Stimulated activated CD8-positive, alpha-beta memory T cell treated with anti-CD3 and anti-CD28 coated beads, Interleukin-15, amount 100 ng/mL, for 1 hour (primary cell): ENCODE measurements around the gene CDKAL1.
"Not testable (repeated sequence)": the region's sequence is repeated elsewhere in the genome, so short reads cannot be mapped to it uniquely, and the experiment has no call there.

Experiments
- DNase-seq: peaks from one replicate; pipeline ENCODE4 v3.0.0-alpha.2; 2020; ENCODE audit warnings: low read depth

CDKAL1 gene

DNA sequence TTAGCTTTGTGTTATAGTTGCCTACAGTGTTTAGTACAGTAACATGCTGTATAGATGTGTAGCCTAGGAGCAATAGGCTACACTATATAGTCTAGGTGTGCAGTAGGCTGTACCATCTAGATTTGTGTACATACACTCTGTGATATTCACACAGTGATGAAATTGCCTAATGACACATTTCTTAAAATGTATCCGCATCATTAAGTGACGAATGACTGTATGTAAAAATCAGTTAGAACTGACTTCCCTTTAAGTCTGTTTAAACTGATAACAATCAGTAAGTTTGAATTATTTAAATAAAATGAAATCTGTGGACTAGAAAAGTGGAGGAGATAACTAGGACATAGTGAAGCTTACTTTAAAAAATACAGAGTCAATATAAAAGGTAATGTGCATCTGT is 176.1 kb downstream of the CDKAL1 start:
- DNase-seq = no peak

DNA sequence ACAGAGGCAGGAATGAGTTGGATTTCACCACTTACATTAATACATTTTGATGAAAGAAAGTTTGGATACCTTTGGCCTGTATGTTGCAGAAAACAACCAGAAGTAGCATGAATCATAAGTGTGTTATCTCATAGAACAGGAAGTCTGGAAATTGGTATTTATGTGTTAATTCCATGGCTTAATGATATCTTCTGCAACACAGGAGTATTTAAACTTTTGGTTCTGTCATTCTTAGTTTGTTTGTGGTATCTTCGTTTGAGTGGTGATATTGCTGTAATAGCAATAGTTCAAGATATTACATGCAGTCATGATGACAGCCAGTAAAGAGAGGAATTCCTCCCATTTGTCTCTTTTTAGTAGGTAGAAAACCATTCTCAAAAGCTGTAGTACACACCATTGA is 177.3 kb downstream of the CDKAL1 start:
- DNase-seq = no peak

DNA sequence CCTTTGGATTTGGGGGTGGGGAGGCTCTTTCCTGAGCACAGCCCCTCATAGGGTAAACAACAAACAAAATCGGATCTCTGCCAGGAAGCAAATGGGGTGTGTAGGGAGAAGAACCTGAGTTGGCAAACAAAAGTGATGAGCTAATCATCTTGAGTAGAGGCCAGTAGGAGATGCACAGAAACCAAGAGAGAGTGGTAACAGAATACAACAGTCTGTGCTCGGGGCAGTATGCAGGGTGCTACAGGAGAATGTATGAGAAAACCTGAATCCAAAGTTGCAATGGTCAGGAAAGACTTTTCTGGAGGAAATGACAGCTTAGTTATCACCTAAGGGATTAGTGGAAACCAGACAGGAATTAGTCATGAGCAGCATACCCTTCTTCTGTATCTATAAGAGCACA is 177.8 kb downstream of the CDKAL1 start:
- no peak for DNase-seq

DNA sequence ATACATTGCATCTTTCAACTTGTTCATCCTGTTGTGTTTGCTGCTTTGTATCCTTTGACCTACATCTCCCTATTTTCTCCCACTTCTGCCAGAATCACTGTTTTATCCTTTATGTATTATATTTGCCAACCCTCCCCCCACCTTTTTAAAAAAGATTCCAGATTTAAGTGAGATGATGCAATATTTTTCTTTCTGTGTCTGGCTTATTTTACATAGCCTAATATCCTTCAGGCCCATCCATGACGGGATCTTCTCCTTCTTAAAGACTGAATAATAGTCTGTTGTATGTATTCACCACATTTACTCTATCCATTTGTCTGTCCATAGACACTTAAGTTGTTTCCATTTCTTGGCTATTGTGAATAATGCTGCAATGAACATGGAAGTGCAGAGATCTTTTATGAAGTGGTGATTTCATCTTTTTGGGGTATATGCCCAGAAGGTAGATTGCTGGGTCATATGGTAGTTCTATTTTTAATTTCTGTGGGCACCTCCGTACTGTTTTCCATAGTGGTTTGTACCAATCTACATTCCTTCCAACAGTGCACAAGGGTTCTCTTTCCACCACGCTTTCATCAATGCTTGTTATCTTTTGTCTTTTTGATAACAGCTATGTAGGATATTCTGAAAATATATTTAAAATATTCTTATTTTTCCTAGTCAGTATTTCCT is 181.0 kb downstream of the CDKAL1 start:
- no peak for DNase-seq

DNA sequence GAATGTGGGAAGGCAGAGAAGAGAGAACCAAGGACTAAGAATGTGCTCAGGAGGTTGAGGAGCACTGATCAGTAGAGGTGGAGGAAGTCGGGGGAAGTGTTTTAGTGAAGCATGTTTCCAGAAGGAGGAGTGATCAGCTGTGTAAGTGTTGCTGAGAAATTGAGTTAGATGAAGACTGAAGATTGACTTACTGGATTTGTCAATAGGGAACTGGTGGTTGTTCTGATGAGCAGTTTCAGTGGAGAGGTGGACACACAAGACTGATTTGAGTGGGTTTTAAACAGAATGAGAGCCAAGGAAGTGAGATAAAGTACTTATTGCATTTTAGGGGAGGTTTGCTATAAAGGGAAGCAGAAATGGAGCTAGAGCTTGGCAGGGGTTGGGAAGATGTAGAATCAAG is 182.6 kb downstream of the CDKAL1 start:
- no peak for DNase-seq

DNA sequence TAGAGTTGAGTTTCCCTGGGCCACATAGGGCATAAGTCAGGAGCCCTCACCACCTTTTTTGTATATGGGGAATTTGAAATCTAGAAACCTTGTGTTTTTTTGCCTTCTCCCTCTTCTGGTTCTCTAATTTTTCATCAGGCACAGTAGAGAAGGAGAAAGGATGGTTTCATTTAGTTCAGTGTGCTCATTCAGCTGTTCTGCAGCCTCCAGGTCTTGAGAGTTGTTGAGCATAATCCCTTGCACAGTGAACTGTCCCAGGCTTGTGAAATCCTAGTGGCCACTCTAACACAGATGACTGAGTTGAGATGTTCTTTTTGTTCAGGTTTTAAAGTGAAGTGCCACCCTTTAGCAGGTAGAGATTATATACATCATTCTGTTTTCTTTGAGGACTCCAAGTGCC is 183.5 kb downstream of the CDKAL1 start:
- no peak for DNase-seq

DNA sequence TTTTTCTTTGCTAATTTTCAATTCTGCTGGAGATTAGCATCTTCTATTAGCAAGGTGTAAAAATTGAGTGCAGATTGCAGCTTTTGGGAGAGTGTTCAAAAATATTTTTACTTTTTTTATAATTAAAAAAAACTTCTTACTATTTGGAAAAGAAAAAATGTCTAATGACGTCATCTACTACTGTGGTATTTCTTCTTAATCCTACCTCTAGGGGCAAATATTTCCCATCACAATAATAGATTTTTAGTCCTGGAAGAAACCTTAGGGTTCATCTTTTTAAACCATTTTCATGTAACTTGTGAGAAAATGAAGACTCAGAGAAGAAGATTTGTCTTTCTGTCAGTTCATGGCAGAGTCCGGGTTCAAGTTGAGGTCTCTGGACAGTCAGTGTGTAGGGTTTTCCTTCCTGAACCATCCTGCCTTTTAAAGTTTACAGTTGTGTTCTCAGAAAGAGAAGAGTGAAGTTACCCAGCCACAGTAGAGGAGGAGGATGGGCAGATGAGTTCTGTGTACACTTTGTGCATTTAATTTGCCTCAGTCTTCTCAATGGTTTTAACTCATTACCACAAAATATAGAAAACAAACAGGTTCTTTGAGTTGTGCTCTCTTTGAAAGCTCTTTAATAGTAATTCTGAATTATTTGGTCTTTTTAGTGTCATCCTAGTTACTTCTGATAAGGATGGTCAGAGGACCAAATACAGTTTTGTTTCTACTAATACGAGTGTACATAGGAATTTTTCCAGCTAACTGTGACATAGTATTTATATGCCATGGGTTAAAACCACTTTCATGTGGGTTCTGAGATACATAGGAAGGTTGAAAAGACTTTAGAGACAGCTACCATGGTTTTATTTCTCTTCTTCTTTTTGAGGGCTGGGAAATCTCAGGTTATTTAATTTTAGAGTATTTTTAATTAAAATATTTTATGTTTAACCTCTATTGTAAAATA is 184.7 kb downstream of the CDKAL1 start:
- no peak for DNase-seq

DNA sequence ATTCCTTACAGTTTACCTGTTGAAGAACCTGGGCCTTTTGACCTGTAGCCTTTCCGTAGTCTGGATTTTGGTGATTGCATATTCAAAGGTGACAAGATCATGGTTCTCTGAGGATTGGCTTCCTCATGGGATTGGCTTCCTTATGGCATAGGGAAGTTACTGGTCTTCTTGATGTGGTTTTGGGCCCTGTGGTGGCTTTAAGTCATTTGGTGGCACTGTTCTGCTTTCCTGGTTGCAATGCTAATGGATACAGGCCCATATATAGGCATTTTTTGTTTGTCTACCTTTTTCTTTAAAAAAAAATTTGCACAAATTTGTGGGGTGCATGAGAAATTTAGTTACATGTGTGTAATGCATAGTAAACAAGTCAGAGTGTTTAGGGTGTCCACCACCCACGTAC is 185.7 kb downstream of the CDKAL1 start:
- no peak for DNase-seq

DNA sequence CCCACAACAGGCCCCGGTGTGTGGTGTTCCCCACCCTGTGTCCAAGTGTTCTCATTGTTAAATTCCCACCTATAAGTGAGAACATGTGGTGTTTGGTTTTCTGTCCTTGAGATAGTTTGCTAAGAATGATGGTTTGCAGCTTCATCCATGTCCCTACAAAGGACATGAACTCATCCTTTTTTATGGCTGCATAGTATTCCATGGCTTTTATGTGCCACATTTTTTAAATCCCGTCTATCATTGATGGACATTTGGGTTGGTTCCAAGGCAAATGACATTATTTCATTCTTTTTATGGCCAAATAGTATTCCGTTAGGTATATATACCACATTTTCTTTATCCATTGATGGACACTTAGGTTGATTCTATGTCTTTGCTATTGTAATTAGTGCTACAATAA is 186.9 kb downstream of the CDKAL1 start:
- DNase-seq = not testable (repeated sequence)

DNA sequence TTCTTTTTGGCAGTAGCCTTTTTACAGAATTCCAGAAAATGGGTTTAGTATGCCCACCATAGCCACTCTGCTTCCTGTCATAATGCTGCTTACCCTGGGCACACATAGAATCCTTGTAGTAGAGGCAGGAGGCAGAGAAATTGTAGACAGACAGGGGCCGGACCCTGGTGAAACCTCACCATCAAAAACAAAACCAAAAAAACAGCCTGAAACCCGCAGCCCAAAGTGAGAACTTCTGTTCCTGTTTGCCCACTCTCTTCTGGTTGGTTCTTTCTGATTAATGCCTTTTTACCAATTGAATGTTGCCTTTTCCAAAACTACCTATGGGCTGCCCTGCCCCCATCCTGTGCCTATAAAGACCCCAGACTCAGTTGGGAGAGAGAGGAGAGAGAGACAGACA is 188.2 kb downstream of the CDKAL1 start:
- no peak for DNase-seq

DNA sequence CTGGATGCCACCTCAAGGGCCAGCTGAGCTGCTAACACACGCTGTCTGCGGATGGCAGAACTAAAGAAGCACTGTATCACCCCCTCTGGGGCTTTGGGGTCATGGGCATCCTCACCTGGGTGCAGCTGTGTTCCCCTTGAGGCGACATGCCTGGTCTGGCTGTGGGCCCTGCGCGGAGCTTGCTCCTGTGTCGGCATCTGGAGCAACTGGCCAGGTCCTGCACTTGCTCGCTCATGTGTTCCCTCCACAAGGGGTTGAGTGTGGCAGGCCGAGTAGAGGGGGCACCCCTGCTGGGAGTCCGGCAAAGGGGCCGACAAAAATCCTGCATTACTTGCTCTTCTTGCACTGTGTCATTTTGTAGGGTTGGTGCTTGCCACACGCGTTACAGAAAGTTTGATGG is 189.0 kb downstream of the CDKAL1 start:
- no peak for DNase-seq

DNA sequence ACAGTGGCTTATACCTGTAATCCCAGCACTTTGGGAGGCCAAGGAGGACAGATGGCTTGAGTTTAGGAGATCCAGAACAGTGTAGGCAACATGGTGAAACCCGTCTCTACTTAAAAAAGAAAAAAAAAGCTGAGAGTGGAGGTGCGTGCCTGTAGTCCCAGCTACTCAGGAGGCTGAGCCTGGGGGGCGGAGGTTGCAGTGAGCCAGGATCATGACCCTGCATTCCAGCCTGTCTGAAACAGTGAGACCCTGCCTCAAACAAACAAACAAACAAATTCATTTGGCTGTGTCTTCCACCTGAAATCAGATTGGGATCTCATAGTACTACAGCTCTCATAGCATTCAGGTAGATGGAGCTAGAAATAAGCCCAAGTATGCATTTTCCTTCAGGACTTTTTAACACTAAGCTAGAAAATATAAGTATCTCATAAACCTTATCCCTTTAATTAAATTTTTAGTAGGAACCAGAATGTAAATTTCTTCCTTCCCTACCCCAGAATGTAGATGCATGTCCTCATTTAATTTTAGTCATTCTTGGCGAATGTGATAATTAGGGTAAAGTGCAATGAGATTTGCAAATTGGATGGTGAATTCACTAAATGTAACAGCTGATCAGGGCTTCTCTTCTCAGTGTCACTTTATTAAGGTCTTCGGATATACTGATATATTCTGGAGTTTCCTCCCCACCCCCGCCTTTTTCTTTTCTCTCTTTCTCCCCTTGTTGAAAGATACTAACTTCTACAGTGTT is 190.4 kb downstream of the CDKAL1 start:
- no peak for DNase-seq

DNA sequence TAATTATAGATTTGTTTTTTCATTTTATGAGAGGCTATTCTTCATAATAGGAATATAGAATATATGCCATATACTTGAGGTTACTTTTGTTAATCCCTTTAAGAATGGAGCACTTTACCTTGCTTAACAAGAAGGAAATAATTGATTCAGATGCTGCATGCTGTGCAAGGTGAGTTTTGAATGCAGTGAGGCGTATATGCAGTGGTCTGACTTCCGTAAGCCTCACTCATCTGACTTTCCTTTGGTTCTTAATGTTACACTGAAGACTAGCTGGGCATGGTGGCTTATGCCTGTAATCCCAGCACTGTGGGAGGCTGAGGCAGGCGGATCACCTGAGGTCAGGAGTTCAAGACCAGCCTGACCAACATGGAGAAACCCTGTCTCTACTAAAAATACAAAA is 191.0 kb downstream of the CDKAL1 start:
- DNase-seq = not testable (repeated sequence)

DNA sequence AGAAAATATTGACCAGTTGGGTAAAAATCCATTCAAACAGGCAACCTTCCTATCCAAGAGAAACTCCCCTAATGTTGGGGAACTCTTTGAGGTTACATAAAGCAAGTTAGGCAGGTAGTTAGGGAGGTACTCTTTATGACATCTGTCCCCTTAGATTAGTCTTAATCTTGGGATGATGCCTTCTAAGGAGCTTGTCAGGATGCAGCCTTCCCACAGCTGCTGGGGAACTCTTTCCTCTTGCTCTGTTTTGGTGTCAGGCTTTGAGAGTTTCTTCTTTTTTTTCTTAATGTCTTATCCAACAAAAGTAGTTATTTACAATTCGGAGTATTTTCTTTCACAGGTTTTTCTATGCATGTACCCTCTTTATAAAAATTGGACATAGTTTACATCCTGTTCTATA is 194.8 kb downstream of the CDKAL1 start:
- no peak for DNase-seq

DNA sequence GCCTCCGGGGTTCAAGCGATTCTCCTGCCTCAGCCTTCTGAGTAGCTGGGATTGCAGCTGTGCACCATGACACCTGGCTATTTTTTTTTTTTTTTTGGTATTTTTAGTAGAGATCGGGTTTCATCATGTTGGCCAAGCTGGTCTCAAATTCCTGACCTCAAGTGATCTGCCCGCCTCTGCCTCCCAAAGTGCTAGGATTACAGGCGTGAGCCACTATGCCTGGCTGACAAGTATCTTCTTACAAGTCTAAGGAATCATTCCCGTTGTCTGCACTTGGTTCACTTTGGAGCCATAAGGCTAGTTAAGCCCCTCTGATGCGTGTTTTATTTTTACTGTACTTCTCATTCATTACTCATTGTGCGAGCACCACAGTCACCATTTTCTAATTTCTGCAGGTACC is 198.1 kb downstream of the CDKAL1 start:
- DNase-seq = not testable (repeated sequence)

DNA sequence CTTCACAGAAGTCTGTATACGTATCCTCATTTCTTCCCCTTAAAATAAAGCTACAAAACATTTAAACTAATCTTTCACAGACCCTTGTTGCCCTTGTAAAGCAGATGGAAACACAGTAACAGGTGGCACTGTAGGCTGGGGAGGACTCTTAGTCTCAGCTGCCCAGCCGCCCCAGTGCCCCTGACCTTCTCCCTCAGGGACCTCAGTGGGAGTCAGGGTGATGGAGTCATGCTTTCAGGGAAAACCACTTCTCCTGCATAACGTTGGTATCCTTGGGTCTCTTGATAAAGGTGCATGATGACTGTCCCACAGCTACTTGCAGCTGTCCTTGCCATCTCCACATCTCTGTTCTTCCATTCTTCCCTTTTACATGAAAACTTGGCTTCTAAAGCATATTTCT is 198.6 kb downstream of the CDKAL1 start:
- DNase-seq = no peak

DNA sequence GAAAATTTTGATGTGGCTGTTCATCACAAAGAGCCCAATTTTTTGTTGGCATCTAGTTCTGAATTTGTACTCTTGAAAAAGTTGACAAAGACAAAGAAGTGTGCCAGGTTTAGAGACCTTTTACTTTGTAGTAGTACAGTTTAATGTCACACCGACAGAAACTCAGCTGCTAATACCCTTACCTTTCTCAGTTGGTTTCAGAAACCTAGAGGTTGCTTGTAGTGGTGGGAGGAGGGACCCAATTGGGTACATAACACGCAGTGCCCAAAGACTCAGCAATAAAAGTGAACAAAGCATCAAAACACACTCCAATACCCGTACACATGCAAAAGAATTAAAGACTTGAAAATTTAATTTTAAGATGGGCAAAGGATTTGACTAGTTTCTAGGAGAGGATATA is 203.7 kb downstream of the CDKAL1 start:
- DNase-seq = no peak

DNA sequence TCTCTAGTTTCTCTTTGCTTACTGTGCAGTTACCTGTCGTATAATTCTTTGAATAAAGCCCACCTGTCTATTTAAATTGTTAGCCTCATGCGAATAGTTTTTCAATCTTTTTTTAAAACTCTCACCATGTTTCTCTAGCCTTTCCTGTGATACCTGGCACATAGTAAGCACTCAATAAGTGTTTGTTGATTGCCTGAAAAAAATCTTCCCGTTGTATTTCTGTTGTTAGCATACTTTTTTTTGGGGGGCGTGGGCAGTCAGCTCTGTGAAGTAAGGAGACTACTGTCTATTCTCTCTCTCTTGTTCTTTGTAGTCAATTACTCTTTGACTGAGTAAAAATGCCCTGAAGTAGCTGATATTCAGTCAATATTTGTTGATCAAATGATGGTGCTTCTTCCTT is 205.8 kb downstream of the CDKAL1 start:
- no peak for DNase-seq

DNA sequence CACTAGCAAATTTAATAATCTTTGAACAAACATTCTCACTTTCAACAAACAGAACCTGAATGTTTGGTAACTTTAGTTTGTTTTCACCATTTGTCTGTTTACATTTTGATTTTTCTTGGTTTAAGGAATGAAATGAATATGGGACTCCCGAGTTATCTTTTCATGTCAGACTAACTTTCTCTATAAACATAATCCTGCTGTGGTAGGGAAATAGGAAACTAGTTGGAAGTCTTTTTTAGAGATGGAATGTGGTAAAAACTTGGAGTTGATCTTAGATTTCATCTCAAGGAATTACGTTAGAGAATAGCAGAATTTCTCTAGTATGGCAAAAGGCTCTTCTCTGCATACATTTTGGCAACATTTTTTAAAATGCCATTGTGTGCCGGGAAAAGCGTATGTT is 206.5 kb downstream of the CDKAL1 start:
- no peak for DNase-seq

DNA sequence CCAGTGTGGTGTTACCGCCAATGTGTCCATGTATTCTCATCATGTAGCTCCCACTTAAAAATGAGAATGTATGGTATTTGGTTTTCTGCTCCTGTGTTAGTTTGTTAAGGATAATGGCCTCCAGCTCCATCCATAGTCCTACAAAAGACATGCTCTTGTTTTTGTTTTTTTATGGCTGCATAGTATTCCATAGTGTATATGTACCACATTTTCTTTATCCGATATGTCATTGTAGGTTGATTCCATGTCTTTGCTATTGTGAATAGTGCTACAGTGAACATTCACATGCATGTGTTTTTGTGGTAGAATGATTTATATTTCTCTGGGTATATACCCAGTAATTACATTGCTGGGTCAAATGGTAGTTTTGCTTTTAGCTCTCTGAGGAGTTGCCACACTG is 207.2 kb downstream of the CDKAL1 start:
- no peak for DNase-seq

DNA sequence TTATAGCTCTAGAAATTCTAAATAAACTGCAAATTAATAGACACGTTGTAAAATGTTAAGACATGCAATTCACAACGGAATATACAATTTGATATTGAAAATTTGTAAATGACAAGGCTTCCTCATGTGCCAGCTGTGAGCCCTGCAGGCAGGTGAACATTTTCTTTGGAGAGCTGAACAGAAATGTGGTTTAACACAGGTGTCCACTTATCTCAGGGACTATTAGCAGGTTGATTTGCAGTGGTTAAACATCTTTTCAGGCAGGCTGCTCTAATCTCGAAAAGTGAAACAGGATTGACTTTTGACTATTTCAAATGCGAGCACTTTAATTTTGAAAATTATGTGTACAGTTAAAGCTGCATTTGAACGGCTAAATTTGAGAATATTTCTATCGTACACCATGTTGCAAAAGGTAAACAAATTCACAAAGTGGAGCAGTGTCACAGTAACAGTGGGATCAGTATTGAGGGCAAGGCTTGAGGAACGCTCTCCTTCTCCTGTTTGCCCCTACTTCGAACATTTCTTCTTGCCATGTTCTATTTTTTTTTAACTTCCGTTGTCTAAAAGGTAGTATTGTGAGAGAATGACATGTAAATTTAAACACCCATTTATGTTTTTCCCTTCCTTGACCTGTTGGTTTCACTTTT is 210.8 kb downstream of the CDKAL1 start:
- no peak for DNase-seq

DNA sequence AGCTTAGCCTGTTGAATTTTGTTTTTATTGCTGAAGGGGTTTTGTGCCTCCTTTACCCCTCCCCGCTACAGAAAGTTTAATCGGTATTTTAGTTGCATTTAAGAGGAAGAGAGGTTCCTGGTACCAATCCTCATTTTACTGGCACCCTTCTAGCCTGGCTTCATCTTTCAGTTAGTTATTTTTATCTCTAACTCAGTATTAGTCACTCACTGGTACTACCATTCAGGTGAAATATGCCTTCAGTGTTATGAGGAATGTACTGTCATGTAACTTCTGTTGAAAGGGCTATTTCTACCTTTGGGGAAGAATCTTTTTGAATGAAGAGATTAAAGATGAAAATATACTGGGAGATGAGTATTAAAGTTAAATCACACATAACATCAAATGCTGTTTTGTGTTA is 211.8 kb downstream of the CDKAL1 start:
- DNase-seq = no peak
